OCI-LY3 (cell line): Measurements from ENCODE around the gene CUBN.

ENCODE experiments used
- H2AFZ ChIP-seq: fragments of 200-600, 300-600 bp; shearing (Covaris generic); 2 replicates; pipeline ENCODE4 v1.6.0; 2014; ENCODE audit warnings: antibody characterized with exemption, low read depth, low read length
- H3K27ac ChIP-seq: fragments of 200-600, 300-600 bp; sonication (generic); 2 replicates; pipeline ENCODE4 v1.5.1; 2014; ENCODE audit warnings: mild to moderate bottlenecking, low read length, moderate library complexity, mixed read lengths
- H3K27me3 ChIP-seq: fragments of 200-600, 300-600 bp; sonication (generic); 2 replicates; pipeline ENCODE4 v1.6.1; 2014; ENCODE audit warnings: low read depth, low read length, mixed read lengths
- H3K36me3 ChIP-seq: fragments of 200-600, 300-600 bp; sonication (generic); replicated peaks from 2 replicates; pipeline ENCODE3; 2014; ENCODE audit warnings: low read depth, low read length, mixed read lengths
- H3K4me1 ChIP-seq: fragments of 300-600, 200-600 bp; sonication (generic); 2 replicates; pipeline ENCODE4 v1.6.1; 2014; ENCODE audit warnings: low read length, mixed read lengths
- H3K4me2 ChIP-seq: fragments of 200-600, 300-600 bp; sonication (generic); 2 replicates; pipeline ENCODE4 v1.6.1; 2014; ENCODE audit warnings: low read length, mixed read lengths
- H3K4me3 ChIP-seq: fragments of 300-600, 200-600 bp; sonication (generic); 2 replicates; pipeline ENCODE4 v1.5.1; 2014; ENCODE audit warnings: antibody characterized with exemption, mild to moderate bottlenecking, low read length, moderate library complexity
- H3K79me2 ChIP-seq: fragments of 300-600, 200-600 bp; shearing (Covaris generic); 2 replicates; pipeline ENCODE4 v1.6.1; 2014; ENCODE audit warnings: mild to moderate bottlenecking, low read length, mixed read lengths
- H3K9ac ChIP-seq: fragments of 300-600, 200-600 bp; shearing (Covaris generic); 2 replicates; pipeline ENCODE4 v1.6.0; 2014; ENCODE audit warnings: mild to moderate bottlenecking, low read length, moderate library complexity
- H3K9me3 ChIP-seq: fragments of 200-600, 300-600 bp; shearing (Covaris generic); 2 replicates; pipeline ENCODE4 v1.6.1; 2014; ENCODE audit warnings: low read length, mixed read lengths; ENCODE audit not compliant: insufficient read depth
- H4K20me1 ChIP-seq: fragments of 200-600, 300-600 bp; sonication (generic); 2 replicates; pipeline ENCODE4 v1.6.1; 2016; ENCODE audit warnings: low read length, mixed read lengths; ENCODE audit not compliant: insufficient read depth
- CTCF ChIP-seq: fragments of 200-600, 300-600 bp; sonication (generic); IDR thresholded peaks from 2 replicates; pipeline ENCODE4 v1.5.1; 2014; ENCODE audit warnings: antibody characterized with exemption, low read length, low read depth
- EZH2phosphoT487 ChIP-seq: fragments of 200-600 bp; shearing (Covaris generic); IDR thresholded peaks from 2 replicates; pipeline ENCODE4 v1.6.1; 2018; ENCODE audit warnings: antibody characterized with exemption, mixed run types, low read depth

CUBN gene

GRCh38 chr10:16995867-16996529 lies 133.6 kb downstream of the CUBN start:
- Histone ChIP-seq H3K27ac (no peak overlapping the region), H3K4me3 (no peak overlapping the region), H3K4me2 (no peak overlapping the region), H3K9ac (no peak overlapping the region), H3K4me1 (no peaks in the 10 kb centered on the region), H3K36me3 (no peaks in the 10 kb centered on the region), H4K20me1 (no peaks in the 10 kb centered on the region), H3K9me3 (no peaks in the 10 kb centered on the region), H3K27me3 (no peaks in the 10 kb centered on the region), H3K79me2 (no peaks in the 10 kb centered on the region), H2AFZ (no peak overlapping the region)
- TF ChIP-seq CTCF (no peak), EZH2phosphoT487 (no peak)

- Histone ChIP-seq H3K27ac (no peak overlapping the region), H2AFZ (no peak overlapping the region), H3K27me3 (no peaks in the 10 kb centered on the region), H3K79me2 (no peaks in the 10 kb centered on the region), H3K9me3 (no peaks in the 10 kb centered on the region), H3K4me2 (no peak overlapping the region), H3K9ac (no peak overlapping the region), H4K20me1 (no peaks in the 10 kb centered on the region), H3K4me3 (no peak overlapping the region), H3K4me1 (no peaks in the 10 kb centered on the region), H3K36me3 (no peaks in the 10 kb centered on the region)
- TF ChIP-seq EZH2phosphoT487 = no peak
- TF ChIP-seq CTCF = no peak
Measured at GRCh38 chr10:16993186-16993585, 136.4 kb downstream of the CUBN start.

- Histone ChIP-seq H2AFZ (no peak overlapping the region), H3K4me1 (no peaks in the 10 kb centered on the region), H3K4me2 (no peak overlapping the region), H3K9me3 (no peaks in the 10 kb centered on the region), H3K27me3 (no peaks in the 10 kb centered on the region), H3K79me2 (no peaks in the 10 kb centered on the region), H3K27ac (no peak overlapping the region), H4K20me1 (no peaks in the 10 kb centered on the region), H3K36me3 (no peaks in the 10 kb centered on the region), H3K4me3 (no peak overlapping the region), H3K9ac (no peak overlapping the region)
- TF ChIP-seq EZH2phosphoT487 (no peak), CTCF (no peak)
Measured at GRCh38 chr10:16992611-16993119, 136.9 kb downstream of the CUBN start.

DNA sequence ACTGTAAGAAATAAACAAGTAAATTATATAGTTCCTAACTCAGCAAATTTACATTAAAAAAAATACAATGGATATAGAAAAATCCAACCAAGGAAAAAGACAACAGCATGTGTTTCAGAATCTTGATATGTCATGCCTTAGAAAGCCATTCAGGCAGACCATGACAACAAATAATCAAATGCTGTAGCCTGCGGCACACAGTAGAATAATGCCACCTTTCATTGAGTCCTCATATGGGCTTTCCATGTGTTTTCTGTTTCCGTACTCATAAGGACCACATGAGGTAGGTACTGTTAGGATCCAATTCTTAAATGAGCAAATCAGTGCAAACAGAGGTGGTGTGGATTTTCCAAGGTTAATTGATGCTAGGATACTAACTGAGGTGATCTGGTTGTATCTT lies 138.6 kb downstream of the CUBN start:
- Histone ChIP-seq H4K20me1 (no peaks in the 10 kb centered on the region), H2AFZ (no peak overlapping the region), H3K79me2 (no peaks in the 10 kb centered on the region), H3K4me3 (no peak overlapping the region), H3K27ac (no peak overlapping the region), H3K9ac (no peak overlapping the region), H3K4me1 (no peaks in the 10 kb centered on the region), H3K36me3 (no peaks in the 10 kb centered on the region), H3K27me3 (no peaks in the 10 kb centered on the region), H3K9me3 (no peaks in the 10 kb centered on the region), H3K4me2 (no peak overlapping the region)
- TF ChIP-seq EZH2phosphoT487 = no peak
- TF ChIP-seq CTCF = no peak
